GM18861 (cell line): ENCODE data around the gene DCUN1D3.
"Not testable (repeated sequence)": the region's sequence is repeated elsewhere in the genome, so short reads cannot be mapped to it uniquely, and the experiment has no call there.

Source experiments
- ATAC-seq: cut with Tn5 transposase; IDR thresholded peaks from one replicate; pipeline ENCODE4 v1.9.1; 2021; ENCODE audit not compliant: unreplicated experiment

The DCUN1D3 gene

DNA sequence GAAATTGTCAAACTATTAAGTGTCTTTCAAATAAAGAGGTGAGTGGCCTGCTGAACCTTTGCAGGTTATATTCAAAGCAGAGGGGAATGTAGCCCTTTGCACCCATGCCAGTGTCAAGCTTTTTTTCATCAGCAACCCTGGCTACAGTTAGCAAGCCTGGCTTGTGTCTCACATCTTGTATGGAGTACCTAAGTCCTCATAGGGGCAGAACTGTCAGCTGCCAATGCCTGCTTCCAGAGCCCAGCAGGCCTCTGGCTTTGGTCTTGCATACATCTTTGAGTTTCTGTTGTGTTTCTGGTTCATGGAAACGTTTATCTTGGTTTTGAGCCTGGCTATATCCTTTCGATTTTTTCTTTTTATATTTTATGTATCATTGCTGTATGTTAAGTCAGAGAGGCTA lies 67.1 kb downstream of the DCUN1D3 start:
- ATAC-seq = no peak

DNA sequence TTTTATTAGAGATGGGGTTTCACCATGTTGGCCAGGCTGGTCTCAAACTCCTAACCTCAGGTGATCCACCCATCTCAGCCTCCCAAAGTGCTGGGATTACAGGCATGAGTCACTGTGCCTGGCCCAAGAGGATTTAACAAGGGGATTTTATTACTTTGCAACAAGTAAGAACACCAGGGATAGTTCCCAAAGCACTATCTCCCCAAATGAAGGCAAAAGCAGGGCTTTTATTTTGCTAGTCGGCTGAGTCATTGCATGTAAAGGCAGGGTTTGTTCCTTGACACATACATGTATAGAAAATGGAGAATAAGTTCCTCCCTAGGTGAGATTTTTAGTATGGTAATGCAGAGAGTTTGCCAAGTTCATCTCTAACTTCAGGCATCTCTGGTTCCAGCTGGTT lies 69.8 kb downstream of the DCUN1D3 start:
- no peak for ATAC-seq

DNA sequence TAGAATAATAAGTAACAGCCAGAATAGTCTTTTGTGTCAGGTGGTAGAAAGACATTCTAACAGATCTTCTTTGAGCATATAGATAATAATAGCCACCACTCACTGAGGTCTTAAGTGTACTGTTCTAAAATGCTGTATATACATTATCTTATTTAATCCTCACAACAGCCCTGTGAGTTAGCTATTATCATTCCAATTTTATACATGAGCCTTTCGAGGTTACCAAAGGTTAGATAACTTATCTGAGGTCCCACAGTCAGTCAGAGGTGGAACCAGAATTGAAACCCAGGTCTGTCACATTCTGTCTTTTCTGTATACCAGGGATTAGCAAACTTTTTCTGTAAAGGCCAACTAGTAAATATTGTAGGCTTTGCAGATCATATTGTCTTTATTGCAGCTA lies 70.6 kb downstream of the DCUN1D3 start:
- no peak for ATAC-seq

DNA sequence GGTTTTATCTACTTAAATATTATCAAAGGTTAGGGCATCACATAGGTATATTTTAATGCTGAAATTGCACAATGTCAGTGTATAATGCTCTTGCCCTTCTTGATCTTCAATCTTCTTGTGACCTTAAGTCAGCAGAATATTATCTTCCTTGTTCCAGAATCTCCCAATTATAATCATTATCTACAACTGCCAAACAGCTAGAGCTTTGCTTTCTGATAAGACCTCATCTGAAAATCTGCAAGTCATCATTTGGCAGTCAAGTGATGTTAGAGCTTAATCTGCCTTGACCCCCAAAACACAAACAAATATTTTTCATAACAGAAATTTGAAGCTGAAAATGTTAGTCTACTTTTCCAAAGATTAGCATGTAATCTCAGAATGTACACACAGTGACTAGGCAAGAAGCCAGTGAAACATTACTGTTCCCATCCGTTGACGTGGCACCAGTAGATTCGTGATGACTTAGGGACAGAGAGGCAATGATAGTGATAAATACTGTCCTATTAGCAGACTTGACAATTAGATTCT lies 74.1 kb downstream of the DCUN1D3 start:
- no peak for ATAC-seq

DNA sequence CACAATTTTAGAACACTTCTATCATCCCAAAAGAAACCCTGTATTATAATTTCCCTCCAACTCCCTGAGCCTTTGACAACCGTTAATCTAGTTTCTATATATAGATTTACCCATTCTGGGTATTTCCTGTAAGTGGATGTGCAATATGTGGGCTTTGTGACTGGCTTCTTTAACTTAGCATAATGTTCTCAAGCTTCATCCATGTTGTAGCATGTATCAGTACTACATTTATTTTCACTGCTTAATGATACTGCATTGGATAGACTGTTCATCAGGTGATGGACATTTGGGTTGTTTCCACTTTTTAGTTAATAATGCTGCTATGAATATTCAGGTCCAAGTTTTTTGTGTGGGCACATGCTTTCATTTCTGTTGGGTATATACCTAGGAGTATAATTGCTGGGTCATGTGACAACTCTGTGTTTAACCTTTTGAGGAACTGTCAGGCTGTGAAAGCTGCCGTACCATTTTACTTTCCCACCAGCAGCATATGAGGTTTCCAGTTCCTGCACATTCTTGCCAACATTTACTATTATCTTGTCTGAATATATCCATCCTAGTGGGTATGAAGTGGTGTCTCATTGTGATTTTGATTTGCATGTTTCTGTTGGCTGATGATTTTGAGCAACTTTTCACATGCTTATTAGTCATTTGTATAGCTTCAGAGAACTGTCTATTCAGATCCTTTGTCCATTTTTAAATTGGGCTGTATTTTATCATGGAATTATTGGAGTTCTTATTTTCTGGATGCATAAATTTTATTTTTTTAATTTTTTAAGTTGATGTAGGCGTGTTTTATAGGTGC lies 77.4 kb downstream of the DCUN1D3 start:
- no peak for ATAC-seq

DNA sequence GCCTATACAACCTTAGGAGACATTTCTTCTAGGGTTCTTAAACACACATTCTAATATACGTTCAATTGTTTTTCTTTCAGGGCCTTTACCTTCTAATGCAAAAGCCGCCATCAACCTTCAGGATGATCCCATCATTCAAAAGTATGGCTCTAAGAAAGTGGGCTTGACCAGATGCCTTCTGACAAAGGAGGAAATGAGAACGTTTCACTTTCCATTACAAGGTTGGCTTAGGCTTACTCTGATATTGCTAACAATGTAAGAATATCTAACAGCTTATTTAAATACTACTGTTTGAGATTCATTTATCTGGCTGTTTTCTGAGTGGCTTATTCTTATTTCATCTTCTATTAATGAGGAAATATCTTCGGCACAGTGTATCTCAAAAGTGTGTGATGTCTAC lies 78.5 kb downstream of the DCUN1D3 start:
- no peak for ATAC-seq

DNA sequence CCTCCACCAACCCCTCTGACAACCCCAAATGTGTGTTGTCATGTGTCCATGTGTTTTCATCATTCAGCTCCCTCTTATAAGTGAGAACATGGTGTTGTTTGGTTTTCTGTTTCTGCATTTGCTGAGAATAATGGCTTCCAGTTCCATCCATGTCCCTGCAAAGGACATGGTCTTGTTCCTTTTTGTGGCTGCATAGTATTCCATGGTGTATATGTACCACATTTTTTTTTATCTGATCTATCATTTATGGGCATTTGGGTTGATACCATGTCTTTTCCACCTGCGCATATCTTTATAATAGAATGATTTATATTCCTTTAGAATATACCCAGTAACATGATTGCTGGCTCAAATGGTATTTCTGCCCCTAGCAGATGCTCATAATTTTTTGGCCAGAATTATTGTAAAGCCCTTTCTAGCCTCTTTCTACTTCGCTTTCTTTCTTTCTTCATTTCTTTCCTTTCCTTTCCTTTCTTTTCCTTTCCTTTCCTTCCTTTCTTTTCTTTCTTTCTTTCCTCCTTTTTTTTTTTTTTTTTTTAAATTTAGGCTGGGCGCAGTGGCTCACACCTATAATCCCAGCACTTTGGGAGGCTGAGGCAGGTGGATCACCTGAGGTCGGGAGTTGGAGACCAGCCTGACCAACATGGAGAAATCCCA lies 81.1 kb downstream of the DCUN1D3 start:
- no peak for ATAC-seq

DNA sequence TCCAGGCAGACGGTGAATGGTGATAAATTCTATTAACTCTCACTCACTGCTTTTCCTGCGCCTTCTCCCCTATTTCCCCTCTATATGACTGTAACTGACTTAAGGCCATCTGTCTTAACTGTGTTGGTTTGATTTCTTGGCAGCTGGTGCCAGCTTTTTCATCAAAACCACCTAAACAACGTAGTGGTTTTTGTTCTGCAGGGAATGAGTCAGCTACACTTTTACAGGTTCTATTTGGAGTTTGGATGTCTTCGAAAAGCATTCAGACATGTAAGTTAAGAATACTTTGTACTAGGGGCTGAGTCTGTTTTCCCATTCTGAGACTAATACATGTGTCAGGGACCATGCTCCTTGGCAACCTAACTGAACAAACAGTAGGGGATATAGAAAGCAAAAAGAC lies 85.4 kb downstream of the DCUN1D3 start:
- ATAC-seq = no peak

DNA sequence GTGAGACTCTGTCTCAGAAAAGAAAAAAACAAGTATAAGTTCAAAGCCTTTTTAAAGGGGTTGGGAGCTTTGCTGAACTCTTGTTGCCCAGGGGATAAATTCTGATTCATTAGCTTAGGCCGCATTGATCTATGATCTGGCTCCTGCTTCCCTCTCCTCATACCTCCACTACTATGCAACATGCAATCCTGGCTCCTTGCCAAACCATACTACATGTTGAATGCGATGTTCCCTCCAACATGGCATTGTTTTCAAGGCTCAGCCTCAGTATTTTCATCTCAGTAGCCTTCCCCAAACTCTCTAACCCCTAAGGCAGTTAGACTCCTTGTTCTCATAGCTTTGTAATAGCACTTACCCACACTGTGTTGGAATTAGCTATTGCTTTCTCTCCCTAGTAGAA lies 87.6 kb downstream of the DCUN1D3 start:
- ATAC-seq = no peak

DNA sequence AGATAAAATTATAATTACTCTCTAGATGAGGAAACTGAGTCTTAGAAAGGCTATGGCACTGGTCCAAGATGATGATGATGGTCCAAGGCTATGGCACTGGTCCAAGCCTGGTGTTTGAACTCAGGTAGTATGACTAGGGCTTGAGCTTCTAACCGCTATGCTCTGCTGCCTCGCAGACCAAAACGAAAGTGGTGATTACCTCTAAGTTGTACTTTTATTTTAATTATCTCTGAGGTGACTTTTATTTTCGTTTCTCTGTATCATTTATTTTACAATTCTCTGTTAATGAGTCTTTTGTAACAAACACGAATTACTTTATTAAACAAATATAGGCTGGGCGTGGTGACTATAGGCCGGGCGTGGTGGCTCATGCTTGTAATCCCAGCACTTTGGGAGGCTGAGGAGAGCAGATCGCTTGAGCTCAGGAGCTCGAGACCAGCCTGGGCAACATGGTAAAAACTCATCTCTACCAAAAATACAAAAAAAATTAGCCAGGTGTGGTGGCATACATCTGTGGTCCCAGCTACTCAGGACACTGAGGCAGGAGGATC lies 88.2 kb downstream of the DCUN1D3 start:
- ATAC-seq = no peak

DNA sequence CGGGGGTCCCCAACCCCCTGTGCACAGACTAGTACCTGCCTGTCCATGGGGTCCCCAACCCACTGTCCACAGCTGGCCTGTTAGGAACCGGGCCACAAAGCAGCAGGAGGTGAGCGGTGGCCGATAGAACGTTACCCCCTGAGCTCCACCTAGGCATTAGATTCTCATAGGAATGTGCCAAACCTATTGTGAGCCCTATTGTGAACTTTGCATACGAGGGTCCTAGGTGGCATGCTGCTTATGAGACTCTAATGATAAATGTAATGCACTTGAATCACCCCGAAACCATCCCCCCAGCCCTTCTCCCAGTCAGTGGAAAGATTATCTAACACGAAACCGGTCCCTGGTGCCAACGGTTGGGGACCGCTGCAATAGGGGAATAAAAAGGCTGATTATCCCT lies 92.3 kb downstream of the DCUN1D3 start:
- ATAC-seq = no peak

DNA sequence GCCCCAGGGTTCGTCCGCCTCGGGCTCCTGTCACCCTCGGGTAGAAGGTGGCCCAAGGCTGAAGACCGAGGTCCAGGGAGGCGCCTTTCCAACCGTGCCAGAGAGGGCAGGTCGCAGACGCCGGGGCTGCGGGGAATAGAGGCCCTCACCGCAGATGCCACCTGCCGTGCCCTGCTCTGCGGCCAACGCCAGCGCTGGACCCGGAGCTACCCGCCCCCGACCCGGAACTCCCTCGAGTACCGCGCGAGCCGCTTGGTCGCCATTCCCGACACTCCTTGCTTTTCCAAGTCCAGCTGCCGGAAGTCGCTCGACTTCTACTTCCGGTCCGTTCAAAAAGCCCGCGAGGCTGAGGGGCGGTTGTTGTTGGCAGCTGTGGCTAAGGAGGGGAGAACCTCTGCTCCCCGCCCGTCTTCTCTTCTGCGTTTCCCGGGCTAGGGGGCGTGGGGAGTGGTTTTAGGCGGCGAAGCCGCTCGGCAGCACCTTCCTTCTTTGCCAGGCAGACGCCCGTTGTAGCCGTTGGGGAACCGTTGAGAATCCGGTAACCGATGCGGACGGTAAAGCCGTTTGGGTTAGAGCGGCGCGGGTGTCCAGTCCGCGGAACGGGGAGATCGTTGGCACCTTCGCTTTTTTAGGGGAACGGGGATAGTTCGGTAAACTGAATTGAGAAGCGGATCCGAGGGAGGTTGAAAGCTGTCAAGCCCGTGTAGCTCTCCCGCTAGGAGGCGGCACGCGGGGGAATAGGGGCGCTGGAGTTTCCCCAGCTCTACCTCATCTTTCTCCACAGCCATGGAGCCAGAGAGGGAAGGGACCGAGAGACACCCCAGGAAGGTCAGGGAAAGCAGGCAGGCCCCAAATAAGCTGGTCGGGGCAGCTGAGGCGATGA lies 93.7 kb downstream of the DCUN1D3 start, which contains the start of the genes ERI2 and REXO5:
Gene ERI2 (minus strand): TSS at position 305 of the 883 bp plus-strand sequence. CDS start 42 bp downstream, at position 263.
Gene REXO5 (plus strand): TSS at position 360 of the 883 bp plus-strand sequence. CDS start 427 bp downstream, at position 787.
- peak; percentile 67 for ATAC-seq

DNA sequence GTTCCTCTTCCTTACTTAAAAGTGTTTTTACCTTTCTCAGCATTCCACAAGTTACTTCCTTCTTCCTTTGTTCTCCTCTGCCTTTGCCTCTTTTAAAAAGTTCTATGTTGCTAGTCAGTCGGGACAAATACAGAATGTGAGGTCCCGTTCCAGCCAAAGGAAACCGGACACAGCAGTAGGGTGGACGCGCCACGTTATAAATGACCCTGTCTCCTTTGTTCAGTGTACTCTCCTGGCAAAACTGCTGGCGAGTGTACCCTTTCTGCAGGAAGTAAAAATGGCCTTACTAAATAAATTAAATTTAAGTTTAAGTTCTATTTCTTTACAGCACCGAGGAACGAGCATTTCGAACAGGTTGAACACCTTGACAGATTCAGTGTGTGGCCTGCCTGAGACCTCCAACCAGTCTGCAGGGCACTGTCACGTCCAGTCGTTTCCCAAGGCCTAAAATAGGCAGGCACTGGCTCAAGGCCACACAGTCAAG lies 94.4 kb downstream of the DCUN1D3 start:
- not testable (repeated sequence) for ATAC-seq
